Vagina (tissue), 2 donors: ENCODE data around the gene FAM78A.

Experiments used
- POLR2A ChIP-seq, 2 donors: fragments of 450-650 bp; IDR thresholded peaks; one replicate each; pipeline ENCODE4 v1.6.1; 2017; ENCODE audit warnings: antibody characterized with exemption in 2 of 2, mild to moderate bottlenecking in 2 of 2, moderate library complexity in 2 of 2
- POLR2AphosphoS5 ChIP-seq, 2 donors: sonication (generic); formaldehyde crosslinking; IDR thresholded peaks; one replicate each; pipeline ENCODE4 v1.9.0; 2017; ENCODE audit warnings: antibody characterized with exemption in 2 of 2, mild to moderate bottlenecking in 2 of 2, low read depth in 1 of 2; ENCODE audit not compliant: insufficient read depth in 1 of 2
- TF ChIP-seq, protein P1 (sequence below), 3 experiments: fragments of 450-650 bp in 2 of 3; fragments of 200-600 bp in 1 of 3; sonication (generic) in 1 of 3; IDR thresholded peaks; one replicate each; pipeline ENCODE4 v1.5.1; 2017 to 2019; ENCODE audit warnings: antibody characterized with exemption in 3 of 3, mild to moderate bottlenecking in 2 of 3, moderate library complexity in 2 of 3

DNA sequence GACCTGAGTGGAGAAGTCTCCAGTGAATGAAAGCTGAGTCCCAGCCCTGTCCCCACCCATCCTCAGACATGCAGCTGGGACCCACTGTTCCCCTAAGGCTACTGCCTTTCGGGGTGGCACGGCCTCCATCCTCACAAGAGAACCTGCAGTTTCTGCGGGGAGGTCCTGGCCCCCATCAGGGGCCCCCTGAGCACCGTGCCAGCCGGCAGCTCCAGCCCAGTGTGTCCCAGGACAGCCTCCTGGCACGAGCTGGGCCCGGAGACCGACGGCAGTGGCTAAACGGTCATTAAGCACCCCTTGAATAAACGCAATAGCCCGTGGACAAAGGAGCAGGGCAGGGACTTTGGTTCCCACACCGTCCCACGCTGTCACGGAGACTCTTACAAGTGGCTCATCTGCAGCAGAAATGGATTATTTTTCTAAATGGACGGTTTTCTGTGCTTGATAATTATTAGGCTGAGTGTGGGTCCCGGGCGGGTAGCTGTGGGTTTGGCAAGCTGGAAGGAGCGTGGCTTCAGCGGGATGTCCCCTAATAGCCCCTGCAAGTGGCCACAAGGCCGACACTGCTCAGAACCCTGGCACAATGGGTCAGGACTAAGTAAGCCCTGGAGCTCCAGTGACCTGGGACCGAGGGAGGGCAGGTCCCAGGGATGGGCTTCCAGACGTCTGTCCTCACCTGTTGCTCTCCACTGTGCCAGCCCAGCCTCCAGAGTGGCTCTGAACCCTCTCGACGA is 17.4 kb downstream of the FAM78A start:
- TF ChIP-seq, protein P1, sequence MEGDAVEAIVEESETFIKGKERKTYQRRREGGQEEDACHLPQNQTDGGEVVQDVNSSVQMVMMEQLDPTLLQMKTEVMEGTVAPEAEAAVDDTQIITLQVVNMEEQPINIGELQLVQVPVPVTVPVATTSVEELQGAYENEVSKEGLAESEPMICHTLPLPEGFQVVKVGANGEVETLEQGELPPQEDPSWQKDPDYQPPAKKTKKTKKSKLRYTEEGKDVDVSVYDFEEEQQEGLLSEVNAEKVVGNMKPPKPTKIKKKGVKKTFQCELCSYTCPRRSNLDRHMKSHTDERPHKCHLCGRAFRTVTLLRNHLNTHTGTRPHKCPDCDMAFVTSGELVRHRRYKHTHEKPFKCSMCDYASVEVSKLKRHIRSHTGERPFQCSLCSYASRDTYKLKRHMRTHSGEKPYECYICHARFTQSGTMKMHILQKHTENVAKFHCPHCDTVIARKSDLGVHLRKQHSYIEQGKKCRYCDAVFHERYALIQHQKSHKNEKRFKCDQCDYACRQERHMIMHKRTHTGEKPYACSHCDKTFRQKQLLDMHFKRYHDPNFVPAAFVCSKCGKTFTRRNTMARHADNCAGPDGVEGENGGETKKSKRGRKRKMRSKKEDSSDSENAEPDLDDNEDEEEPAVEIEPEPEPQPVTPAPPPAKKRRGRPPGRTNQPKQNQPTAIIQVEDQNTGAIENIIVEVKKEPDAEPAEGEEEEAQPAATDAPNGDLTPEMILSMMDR (IDR thresholded peaks at IDR 0.05), result no peak
- no peak for TF ChIP-seq POLR2AphosphoS5 (IDR thresholded peaks at IDR 0.05; ENCODE audit: insufficient read depth in 1 of 2, low read depth in 1 of 2)
- no peak for TF ChIP-seq POLR2A (IDR thresholded peaks at IDR 0.05)
